Activated CD4-positive, alpha-beta T cell treated with anti-CD3 and anti-CD28 coated beads, Interleukin-2, amount 50 U/mL, for 4 hours (primary cell): ENCODE data around the gene NEDD1.
A peak's percentile ranks its signal among the peaks of the same experiment; 100 is the strongest.

Experiments used
- DNase-seq, 2 experiments: peaks; one replicate each; pipeline ENCODE4 v3.0.0-alpha.2; 2020

NEDD1 gene, protein sequence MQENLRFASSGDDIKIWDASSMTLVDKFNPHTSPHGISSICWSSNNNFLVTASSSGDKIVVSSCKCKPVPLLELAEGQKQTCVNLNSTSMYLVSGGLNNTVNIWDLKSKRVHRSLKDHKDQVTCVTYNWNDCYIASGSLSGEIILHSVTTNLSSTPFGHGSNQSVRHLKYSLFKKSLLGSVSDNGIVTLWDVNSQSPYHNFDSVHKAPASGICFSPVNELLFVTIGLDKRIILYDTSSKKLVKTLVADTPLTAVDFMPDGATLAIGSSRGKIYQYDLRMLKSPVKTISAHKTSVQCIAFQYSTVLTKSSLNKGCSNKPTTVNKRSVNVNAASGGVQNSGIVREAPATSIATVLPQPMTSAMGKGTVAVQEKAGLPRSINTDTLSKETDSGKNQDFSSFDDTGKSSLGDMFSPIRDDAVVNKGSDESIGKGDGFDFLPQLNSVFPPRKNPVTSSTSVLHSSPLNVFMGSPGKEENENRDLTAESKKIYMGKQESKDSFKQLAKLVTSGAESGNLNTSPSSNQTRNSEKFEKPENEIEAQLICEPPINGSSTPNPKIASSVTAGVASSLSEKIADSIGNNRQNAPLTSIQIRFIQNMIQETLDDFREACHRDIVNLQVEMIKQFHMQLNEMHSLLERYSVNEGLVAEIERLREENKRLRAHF

DNA sequence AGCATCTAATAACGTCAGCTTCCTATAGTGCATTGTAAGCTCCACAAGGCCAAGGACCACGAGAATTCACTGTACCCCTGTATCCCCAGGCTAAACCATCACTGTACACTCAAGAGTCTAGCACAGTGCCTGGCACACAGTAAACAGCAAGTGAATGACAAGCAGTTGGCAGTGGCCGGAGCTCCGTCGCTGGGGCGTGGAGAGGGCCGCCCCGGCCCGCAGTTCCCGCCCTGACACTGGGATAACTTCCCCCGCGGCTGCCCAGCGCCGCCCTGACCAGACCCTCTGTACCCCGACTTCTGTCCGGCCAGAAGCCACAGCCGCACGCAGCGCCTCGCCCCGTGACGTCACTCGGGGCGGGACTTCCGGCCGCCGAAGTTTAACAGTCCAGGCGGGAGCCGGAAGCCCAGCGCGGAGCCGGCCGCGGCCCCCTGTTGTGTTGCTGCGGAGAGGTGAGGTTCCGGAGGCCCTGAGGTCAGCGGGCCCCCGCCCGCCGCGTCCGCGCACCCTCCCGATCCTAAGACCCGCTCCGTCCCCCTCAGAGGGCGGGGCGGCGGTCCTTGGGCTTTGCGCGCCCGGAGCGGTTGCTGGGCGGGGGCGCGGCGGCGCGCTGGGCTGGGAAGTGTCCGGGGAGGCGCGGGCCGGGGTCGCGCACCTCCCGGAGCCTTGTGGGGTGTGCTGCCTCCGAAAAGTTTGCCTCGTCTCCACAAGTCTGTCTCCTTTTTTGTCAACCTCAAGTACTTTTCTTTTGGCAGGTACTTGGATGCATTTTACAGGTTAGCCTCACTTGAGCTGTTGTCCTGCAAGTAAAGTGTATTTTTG, at the start of gene NEDD1:
Gene NEDD1, plus strand, starts transcription at position 409 of the 822 bp plus-strand sequence. CDS start 2,503 bp downstream, outside the sequence.
- peak; percentile 64 to 66 for DNase-seq

DNA sequence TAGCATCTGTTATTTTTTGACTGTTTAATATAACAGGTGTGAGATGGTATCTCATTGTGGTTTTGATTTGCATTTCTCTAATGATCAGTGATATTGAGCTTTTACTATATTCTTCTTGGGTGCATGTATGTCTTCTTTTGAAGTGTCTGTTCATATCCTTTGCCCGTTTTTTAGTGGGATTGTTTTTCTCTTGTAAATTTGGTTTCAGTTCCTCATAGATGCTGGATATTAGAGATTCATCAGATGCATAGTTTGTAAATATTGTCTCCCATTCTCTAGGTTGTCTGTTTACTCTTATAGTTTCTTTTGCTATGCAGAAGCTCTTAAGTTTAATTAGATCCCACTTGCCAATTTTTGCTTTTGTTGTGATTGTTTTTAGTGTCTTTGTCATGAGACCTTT, 48.9 kb upstream of the NEDD1 start:
- no peak for DNase-seq

DNA sequence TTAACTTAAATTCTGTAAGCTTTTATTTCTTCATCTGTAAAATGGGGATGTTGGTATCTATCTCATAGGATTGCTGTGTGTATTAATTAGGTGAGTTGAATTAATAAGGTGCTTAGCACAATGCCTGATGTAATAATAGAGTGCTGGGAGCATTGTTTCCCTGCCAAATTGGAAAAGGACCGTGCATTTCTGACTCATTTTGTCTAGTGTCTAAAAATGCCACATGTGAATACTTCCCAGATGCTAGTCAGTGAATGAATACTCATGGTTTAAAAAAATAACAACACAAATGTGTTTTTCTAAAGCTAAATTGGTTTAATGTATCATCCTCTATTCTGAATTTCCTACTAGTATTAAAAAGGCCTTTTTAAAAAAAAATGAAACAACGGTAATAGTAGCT, 45.4 kb upstream of the NEDD1 start:
- no peak for DNase-seq

DNA sequence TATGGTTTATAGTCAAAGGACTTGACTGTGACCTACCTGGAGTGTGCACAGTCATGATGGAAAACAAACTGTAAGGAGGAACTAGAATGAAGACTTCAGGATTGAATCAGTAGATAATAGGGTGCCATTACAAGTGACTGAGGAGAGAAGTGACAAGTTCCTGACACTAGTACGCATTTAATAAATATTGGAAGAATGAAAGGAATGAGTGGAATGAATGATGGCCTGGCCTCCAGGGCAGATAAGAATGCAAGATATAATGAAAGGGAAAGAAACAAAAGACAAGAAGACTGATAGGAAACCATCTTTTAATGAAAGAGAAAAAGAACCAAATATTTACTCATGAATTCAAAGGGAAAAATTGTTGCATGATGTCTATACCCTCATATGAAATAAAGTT, 44.7 kb upstream of the NEDD1 start:
- no peak for DNase-seq

DNA sequence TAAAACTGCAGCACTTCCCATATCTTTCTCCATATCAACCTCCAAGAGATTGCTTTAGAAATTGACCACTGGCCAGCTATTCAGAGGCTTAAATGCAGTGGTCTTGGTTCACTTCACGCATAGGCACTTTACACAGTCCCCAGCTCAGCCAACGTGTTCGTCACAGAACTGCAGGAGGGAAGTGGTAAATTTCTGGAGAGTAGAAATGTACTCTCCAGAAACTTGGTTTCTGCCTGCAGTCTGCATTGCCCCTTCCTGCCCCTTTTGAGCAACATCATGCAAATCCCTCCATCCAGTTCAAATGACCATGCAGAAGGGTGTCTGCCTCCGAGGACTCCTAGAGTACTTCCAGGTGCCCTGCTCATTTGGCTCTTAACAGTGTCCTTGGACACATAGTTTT, 42.7 kb upstream of the NEDD1 start:
- DNase-seq = no peak

DNA sequence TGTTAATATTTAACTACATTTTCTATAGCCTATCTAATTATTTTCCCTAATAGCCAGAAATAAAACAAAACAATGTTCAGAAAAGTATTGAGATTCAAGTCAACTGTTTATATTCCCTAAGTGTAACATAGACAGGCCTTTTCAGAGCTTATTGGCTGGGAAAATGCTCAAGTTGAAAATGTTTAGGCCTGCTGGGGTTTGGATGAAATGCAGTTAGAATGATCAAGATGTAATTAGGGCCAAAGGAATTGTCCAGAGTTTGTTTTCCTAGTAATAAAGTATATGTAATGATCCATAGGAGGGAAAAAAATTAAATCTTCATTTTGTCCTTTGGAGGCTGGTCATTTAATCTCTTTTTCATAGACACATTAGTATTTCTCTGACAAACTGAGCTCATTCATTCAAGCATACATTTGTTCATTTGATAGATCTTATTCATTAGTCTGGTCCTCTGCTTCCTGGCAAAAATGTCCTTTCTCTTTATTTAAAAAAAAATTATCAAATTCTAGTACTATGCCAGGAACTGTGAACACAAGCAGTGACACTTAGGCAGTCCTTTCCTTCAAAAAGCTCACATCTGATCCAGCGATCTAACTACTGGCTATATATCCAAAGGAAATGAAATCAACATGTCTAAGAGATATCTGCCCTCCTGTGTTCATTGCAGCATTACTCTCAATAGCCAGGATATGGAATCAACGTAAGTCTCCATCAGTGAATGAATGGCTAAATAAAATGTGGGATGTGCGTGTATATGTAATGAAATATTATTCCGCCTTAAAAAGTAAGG, 40.1 kb upstream of the NEDD1 start:
- no peak for DNase-seq

DNA sequence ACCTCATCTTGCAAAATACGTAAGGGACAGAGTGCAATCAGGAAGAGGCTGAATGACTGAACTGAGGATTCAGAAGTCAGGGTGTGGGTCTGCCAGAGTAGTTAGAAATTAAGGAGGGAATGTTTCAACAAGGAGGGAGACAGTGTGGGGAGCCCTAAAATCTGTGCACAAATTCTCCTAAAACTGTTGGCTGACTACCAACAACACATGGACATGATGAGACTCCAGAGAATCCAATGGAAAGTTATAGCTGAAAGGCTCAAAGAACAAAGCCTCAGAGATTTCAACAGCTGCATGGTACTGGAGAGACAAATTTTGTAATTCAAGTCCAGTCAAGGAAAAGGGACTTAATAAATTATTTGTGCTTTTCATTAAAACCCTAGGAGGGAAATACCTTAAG, 36.1 kb upstream of the NEDD1 start:
- DNase-seq = no peak

DNA sequence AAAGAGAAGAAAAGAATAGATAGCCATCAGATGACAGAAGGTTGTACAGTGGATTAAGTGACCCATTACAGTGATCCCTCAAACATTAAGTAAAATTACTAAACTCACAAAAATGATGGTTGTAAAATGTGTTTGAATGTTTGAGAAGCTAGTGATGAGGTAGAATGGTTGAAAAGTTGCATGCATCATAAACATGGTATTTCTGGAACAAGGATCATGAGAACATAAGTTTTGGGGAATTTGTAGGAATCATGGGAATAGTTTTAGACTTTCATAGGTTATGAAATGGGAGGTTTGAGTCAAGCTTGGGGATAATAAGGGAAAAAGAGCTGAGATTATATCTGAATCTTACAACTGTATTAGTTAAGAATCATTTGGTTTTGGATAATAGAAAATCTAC, 34.1 kb upstream of the NEDD1 start:
- DNase-seq = no peak

DNA sequence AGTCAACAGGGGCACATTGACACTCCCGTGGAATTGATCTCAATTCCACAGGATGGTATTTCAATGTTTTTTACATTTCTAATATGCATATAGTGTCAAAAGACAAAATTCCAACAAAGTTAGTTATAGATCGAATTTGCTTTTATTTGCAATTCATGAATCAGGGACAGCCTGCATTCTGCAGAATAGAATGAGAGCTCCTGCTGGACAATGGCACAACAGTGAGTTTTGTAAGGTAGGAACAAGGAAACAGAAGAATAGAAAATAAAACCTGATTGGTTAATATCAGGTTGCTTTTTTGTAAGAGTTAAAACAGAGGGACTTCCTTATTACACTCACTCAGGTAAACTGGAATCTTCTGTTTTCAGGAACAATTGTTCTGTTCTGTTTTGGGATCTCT, 32.8 kb upstream of the NEDD1 start:
- no peak for DNase-seq

DNA sequence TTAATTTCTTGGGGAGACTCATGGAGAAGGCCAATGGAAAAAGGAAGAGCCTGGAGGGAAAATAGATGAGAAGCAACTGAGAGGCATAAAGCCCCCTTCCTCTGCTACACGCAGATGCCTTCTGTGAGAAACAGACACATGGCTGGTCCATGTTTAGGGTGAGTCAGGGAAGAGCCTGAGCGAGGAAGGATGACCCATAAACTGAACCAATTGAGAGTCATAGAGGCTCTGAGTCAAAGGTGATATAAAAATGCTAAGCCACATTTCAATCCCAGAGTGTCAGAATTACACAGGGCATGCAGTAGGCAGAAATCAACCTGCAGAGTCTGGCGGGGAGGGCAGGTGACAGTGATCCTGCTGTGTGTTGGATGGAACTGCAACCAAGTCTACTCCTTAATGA, 30.1 kb upstream of the NEDD1 start:
- DNase-seq = no peak

DNA sequence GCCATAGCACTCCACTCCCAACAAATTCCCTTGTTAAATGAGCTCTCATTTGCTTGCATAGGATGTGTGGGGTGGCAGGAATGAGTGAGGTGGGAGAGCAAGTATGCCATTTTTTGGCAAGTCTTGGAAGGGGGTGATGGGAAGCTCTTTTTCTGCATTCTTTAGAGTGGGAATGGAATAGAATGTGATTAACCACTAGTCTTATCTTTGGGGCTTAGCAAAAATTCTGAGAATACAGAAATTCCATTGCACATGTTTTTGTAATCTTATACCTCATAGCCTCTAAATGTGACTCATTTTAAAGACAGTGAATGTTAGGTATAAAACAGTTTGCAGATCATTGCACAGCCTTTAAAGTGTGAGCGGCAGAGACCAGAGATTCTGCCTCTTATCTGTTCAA, 28.4 kb upstream of the NEDD1 start:
- no peak for DNase-seq

DNA sequence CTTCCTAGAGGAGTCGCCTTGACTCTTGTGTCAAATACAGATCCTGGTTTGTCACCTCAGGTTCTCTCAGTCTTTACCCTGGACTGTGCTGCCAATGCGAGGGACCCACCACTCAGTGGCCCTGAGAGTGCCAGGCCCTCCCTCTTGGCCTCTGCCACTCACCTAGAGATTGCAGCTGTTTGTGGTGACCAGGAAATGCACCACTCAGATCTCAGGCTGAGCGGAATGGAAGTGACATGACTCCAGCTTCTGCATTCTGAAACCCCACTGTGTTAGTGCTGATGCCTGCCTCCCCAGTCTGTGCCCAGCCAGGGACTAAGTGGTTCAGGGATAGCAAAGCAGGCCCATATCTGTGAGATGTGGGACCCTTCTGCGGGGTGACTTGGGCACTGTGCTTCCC, 27.8 kb upstream of the NEDD1 start:
- DNase-seq = no peak

DNA sequence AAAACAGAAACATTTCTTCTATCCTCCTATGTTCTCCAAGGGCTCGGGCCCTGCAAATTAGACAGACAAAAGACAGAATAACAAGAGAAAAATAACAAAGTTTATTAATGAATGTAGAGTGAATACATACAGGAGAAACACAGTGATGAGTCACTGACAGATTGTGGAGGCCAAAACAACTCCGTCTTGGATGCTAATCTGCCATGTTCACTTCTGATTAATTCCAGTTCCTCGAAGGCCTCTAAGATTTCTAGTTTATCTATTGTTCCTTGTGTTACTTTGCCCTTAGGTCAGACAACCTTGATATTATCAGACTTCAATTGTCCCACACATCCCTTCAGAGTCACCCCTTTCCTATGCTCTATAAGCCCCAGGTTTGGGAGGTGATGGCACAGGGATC, 26.8 kb upstream of the NEDD1 start:
- DNase-seq = no peak

DNA sequence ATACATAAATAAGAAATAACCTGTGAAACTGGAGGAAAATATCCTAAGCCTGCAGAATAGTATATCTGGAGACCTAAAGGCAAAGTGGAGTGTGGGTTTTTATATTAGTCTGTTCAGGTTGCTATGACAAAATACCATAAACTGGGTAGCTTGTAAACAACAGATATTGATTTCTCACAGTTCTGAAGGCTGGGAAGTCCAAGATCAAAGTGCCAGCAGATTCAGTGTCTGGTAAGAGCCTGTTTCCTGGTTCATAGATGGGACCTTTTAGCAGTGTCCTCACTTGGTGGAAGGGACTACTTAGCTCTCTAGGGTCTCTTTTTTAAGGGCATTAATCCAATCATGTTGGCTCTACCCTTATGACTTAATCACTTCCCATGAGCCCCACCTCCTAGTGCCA, 25.4 kb upstream of the NEDD1 start:
- no peak for DNase-seq

DNA sequence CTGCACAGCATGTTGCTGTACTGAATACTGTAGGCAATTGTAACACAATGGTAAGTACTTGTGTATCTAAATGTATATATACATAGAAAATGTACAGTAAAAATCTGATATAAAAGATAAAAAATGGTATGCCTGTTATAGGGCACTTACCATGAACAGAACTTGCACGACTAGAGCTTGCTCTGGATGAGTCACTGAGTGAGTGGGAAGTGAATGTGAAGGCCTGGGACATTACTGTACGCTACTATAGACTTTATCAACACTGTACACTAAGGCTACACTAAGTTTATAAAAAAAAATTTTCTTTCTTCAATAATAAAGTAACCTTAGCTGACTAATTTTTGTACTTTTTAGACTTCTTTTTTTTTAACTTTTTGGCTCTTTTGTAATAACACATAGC, 24.2 kb upstream of the NEDD1 start:
- DNase-seq = no peak

DNA sequence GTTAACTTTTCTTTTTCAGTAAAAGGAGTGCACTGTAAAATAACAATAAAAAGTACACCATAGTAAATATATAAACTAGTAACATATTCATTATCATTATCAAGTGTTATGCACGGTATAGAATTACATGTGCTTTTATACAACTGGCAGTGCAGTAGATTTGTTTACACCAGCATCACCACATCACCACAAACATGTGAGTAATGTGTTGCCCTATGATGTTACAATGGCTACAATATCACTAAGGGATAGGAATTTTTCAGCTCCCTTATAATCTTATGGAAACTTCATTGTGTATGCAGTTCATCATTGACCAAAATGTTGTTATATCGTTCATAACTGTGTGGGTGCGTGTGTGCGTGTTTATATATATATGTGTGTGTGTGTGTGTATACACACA, 23.5 kb upstream of the NEDD1 start:
- DNase-seq = no peak

DNA sequence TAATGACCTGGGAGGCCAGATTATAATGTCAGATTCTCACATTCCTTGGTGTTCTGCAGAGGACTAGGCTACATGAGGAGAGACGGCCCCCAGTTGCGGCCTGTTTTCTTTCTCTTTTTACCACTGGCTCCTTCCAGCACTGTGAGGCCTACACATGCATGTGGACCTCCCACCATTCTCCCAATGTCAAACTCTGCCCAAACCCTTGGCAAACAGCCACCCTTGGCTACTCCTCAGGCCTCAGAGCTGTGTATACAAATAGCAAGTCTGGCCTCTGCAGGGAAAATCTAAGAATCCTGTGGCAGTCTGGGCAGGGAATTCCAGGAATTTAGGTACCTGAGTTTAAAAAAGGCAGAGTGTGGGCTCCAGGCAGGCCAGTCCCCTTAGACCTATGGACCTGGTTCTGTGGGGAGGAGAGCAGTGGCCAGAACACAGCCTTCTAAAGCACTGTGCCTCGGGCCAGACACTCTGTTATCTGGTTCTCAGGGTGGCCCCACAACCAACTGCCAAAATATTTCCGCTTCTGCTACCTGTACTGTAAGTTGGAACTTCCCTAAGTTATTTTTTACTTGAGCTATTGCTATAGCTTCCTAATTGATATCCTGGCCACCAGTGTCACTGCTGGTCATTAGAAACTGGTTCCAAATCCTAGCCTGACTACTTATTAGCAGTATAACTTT, 19.9 kb upstream of the NEDD1 start:
- DNase-seq = no peak

DNA sequence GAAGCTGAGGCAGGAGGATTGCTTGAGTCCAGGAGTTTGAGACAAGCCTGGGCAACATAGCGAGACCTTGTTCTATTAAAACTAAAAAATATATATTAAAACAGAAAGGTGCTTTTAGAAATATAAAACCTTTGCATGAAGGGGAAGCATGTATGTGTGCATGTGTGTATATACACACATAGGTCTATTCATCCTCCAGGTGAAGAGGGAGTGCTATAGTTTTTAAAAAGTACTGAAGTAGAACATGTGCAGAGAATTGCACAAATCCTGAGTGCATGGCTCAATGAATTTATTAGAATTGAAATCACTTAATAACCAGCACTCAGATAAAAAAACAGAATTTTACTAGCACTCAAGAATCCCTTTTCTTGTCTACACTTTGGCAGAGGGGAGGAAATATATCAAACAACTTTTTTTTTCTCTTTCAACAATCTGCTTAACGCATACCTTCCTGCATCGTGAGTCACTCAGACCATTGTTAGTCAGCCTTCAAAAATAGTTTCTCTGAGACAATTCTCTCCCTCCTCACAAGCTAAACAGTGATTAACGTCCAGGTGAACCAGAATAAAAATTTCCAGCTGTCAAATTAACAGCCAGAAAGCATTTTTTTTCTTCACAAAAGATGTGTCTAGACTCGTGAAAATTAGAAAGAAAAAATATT, 17.7 kb upstream of the NEDD1 start:
- no peak for DNase-seq

DNA sequence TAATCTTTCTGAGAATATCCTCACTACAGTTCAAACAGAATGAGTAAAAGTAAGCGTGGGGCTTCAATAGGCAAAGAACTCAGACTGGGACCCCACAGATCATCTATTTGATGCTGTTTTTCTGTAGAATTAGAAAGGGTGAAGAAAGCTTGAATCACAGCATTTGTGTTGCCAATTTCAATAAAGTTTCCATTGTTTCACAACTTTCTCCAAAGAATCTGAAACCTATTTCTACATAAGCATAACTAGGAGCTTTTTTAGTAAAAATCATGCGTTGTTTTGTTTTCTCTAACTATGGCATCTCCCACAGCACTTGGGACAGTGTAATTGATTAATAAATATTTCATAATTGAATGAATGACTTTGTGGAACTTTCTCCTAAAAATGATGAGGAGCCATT, 16.7 kb upstream of the NEDD1 start:
- DNase-seq = no peak

DNA sequence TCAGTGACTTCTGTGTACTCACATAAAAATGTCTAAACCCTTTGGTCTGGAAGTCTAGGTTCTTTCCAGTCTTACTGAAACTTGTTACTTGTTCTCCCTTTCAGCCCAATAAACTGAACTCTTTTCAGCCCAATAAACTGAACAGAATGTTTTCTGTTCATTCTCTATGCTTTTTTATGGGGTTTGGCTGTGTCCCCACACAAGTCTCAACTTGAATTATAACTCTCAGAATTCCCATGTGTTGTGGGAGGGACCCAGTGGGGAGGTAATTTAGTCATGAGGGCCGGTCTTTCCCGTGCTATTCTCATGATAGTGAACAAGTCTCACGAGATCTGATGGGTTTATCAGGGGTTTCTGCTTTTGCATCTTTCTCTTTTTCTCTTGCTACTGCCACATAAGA, 15.0 kb upstream of the NEDD1 start:
- no peak for DNase-seq

DNA sequence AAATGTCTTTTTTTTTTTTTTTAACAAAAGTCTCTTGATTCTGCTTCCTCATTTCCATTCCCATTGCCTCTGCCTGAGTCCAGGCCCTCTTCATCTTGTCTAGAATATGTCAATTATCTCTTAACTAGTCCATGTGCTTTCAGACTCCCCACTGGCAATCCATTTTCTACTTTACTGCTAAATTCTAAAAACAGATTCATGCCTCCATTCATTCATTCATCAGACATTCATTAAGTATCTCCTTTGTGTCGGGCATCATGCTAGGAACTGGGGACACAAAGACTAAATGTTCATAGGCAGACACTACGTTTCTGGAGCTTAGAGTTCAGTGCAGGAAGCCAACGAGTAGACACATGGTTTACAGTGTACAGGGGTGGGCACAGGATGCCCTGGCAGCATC, 9.6 kb upstream of the NEDD1 start:
- DNase-seq = no peak

DNA sequence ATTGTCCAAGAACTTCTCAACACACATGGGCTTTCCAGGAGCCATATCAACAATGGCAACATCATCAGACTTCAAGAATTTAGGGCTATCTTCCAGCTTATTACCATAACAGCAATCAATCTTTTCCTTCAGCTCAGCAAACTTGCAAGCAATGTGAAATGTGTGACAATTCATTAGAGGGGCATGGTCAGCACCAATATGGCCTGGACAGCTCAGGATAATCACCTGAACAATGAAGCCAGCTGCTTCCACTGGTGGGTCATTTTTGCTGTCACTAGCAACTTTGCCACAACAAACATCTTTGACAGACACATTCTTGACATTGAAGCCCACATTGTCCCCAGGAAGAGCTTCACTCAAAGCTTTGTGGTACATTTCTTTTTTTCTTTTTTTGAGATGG, 5.9 kb upstream of the NEDD1 start:
- no peak for DNase-seq
